Tibial artery (tissue), 4 donors: ENCODE results near the gene PPP2R2C.

Source experiments
- DNase-seq, 2 donors: peaks; one replicate each; pipeline ENCODE4 v3.0.0-alpha.2; 2019
- H3K27ac ChIP-seq, 2 donors: fragments of 200-600 bp; sonication (generic) in 1 of 2; 1 replicate in 1 of 2; 2 replicates in 1 of 2; pipeline ENCODE4 v1.5.1; 2018 to 2019; ENCODE audit warnings: mild to moderate bottlenecking in 1 of 2
- H3K27me3 ChIP-seq, 2 donors: fragments of 200-600 bp; sonication (generic) in 1 of 2; one replicate each; pipeline versions ENCODE4 v1.5.1 to v1.6.0; 2016 to 2019
- H3K36me3 ChIP-seq, 3 donors: fragments of 200-600 bp; sonication (generic) in 2 of 3; one replicate each; pipeline ENCODE4 v1.5.1; 2016 to 2019; ENCODE audit warnings: mild to moderate bottlenecking in 2 of 3
- H3K4me1 ChIP-seq, 4 donors: fragments of 200-600 bp; sonication (generic) in 2 of 4; 1 replicate in 3 of 4; 2 replicates in 1 of 4; pipeline ENCODE4 v1.5.1; 2016 to 2019
- H3K4me3 ChIP-seq, 2 donors: fragments of 200-600 bp; sonication (generic) in 1 of 2; 1 replicate in 1 of 2; 2 replicates in 1 of 2; pipeline ENCODE4 v1.5.1; 2018 to 2019; ENCODE audit warnings: mild to moderate bottlenecking in 2 of 2
- H3K9me3 ChIP-seq, 3 donors: fragments of 200-600 bp; sonication (generic) in 1 of 3; one replicate each; pipeline ENCODE4 v1.5.1; 2016 to 2019
- CTCF ChIP-seq, 2 experiments: fragments of 200-600 bp in 1 of 2; fragments of 450-650 bp in 1 of 2; IDR thresholded peaks; one replicate each; pipeline ENCODE4 v1.5.1; 2017 to 2019; ENCODE audit warnings: antibody characterized with exemption in 2 of 2, mild to moderate bottlenecking in 1 of 2, moderate library complexity in 1 of 2
- intact Hi-C: fragments of 100-400 bp; cut with DNase I; formaldehyde crosslinking; loops from one replicate; pipeline ENCODE4 v1.15.0; 2023; ENCODE audit warnings: low total_unique reads

PPP2R2C gene

GRCh38 chr4:6303943-6304342 is 168.5 kb downstream of the PPP2R2C start:
- no peak for TF ChIP-seq CTCF (IDR thresholded peaks at IDR 0.05)
- Histone ChIP-seq H3K4me1 (peaks cover 0 to 2% (median 1%) of the 10 kb centered on the region in 4 donors), H3K36me3 (peaks cover 53 to 62% (median 54%) of the 10 kb centered on the region in 3 donors), H3K4me3 (no peak overlapping the region), H3K27me3 (peaks cover 0 to 3% of the 10 kb centered on the region in 2 donors), H3K27ac (no peak overlapping the region), H3K9me3 (no peaks in the 10 kb centered on the region)
- no peak for DNase-seq
- intact Hi-C loops = no loop called here

GRCh38 chr4:6302869-6303268 is 169.5 kb downstream of the PPP2R2C start:
- Histone ChIP-seq H3K27ac (no peak overlapping the region), H3K9me3 (no peaks in the 10 kb centered on the region), H3K4me1 (no peaks in the 10 kb centered on the region), H3K4me3 (no peak overlapping the region), H3K27me3 (no peaks in the 10 kb centered on the region), H3K36me3 (peaks cover 58 to 73% (median 63%) of the 10 kb centered on the region in 3 donors)
- intact Hi-C loops = no loop called here
- no peak for DNase-seq
- no peak for TF ChIP-seq CTCF (IDR thresholded peaks at IDR 0.05)

- H3K36me3 ChIP-seq = peaks cover 67 to 83% (median 73%) of the 10 kb centered on the region in 3 donors
- TF ChIP-seq CTCF (IDR thresholded peaks at IDR 0.05) = no peak
Measured at GRCh38 chr4:6301732-6302442, 170.5 kb downstream of the PPP2R2C start.

GRCh38 chr4:6301051-6301731 is 171.2 kb downstream of the PPP2R2C start:
- no peak for TF ChIP-seq CTCF (IDR thresholded peaks at IDR 0.05)
- DNase-seq = no peak
- intact Hi-C loops = no loop called here
- Histone ChIP-seq H3K36me3 (peaks cover 74 to 90% (median 80%) of the 10 kb centered on the region in 3 donors), H3K4me3 (no peak overlapping the region), H3K27ac (no peak overlapping the region), H3K4me1 (no peaks in the 10 kb centered on the region), H3K9me3 (no peaks in the 10 kb centered on the region), H3K27me3 (no peaks in the 10 kb centered on the region)

More at GRCh38 chr4:6301732-6302442, 170.5 kb downstream of the PPP2R2C start:
- no peaks in the 10 kb centered on the region for H3K4me1 ChIP-seq
- H3K9me3 ChIP-seq = no peaks in the 10 kb centered on the region
- intact Hi-C loops = no loop called here
- DNase-seq = no peak
- no peaks in the 10 kb centered on the region for H3K27me3 ChIP-seq
- H3K4me3 ChIP-seq = no peak overlapping the region
- no peak overlapping the region for H3K27ac ChIP-seq

- H3K27ac ChIP-seq = no peak overlapping the region
- TF ChIP-seq CTCF (IDR thresholded peaks at IDR 0.05) = no peak
- peaks cover 83 to 96% (median 88%) of the 10 kb centered on the region in 3 donors for H3K36me3 ChIP-seq
- intact Hi-C loops = no loop called here
- DNase-seq = no peak
- no peaks in the 10 kb centered on the region for H3K4me1 ChIP-seq
- no peak overlapping the region for H3K4me3 ChIP-seq
- H3K27me3 ChIP-seq = no peaks in the 10 kb centered on the region
- no peaks in the 10 kb centered on the region for H3K9me3 ChIP-seq
Measured at GRCh38 chr4:6300359-6300758, 172.1 kb downstream of the PPP2R2C start.
